HepG2 (cell line): ENCODE measurements around the gene BCL2L11. TPM values are rescaled to one million over a fixed set of nuclear protein-coding genes. Genes with fewer than 3 reads are reported as not detected.

Experiments
- AKNA ChIP-seq: sonication (generic); formaldehyde crosslinking; IDR thresholded peaks from 2 replicates; pipeline ENCODE4 v1.4.0; 2020; ENCODE audit warnings: missing genetic modification reagents, borderline replicate concordance
- ARID5B ChIP-seq: IDR thresholded peaks from 2 replicates; pipeline ENCODE4 v1.4.0; 2020; ENCODE audit warnings: mild to moderate bottlenecking, missing genetic modification reagents
- CHD4 ChIP-seq: fragments of 200-600 bp; sonication (generic); IDR thresholded peaks from 2 replicates; pipeline ENCODE4 v1.7.0; 2017; ENCODE audit warnings: mild to moderate bottlenecking, low read length, borderline replicate concordance
- CREB1 ChIP-seq, 2 experiments: fragments of 450-650 bp in 1 of 2; IDR thresholded peaks; 2 replicates each; pipeline ENCODE4 v1.6.1; 2016 to 2017; ENCODE audit warnings: control low read depth in 1 of 2, mild to moderate bottlenecking in 1 of 2, missing compliant biosample characterization in 1 of 2, missing genetic modification characterization in 1 of 2
- ELF4 ChIP-seq: sonication (generic); formaldehyde crosslinking; IDR thresholded peaks from 2 replicates; pipeline ENCODE4 v1.5.0; 2020; ENCODE audit warnings: missing genetic modification reagents, mild to moderate bottlenecking, moderate library complexity, borderline replicate concordance
- GLMP ChIP-seq: sonication (generic); formaldehyde crosslinking; IDR thresholded peaks from 2 replicates; pipeline ENCODE4 v1.9.0; 2021; ENCODE audit warnings: missing genetic modification reagents, mild to moderate bottlenecking, borderline replicate concordance
- HOXA3 ChIP-seq: sonication (generic); formaldehyde crosslinking; IDR thresholded peaks from 2 replicates; pipeline ENCODE4 v1.5.0; 2020; ENCODE audit warnings: missing genetic modification reagents
- JDP2 ChIP-seq: sonication (generic); formaldehyde crosslinking; IDR thresholded peaks from 2 replicates; pipeline ENCODE4 v1.8.1; 2022; ENCODE audit warnings: missing genetic modification reagents, borderline replicate concordance
- SIN3A ChIP-seq: IDR thresholded peaks from 2 replicates; pipeline ENCODE4 v1.6.1; 2011; ENCODE audit warnings: low read depth, mild to moderate bottlenecking, control low read depth, low read length, borderline replicate concordance
- SP140L ChIP-seq: sonication (generic); formaldehyde crosslinking; IDR thresholded peaks from 2 replicates; pipeline ENCODE4 v1.4.0; 2020; ENCODE audit warnings: missing genetic modification reagents, borderline replicate concordance
- ZBTB34 ChIP-seq: sonication (generic); formaldehyde crosslinking; IDR thresholded peaks from 2 replicates; pipeline ENCODE4 v1.8.0; 2022; ENCODE audit warnings: mild to moderate bottlenecking, missing genetic modification reagents
- ZBTB43 ChIP-seq: sonication (generic); formaldehyde crosslinking; conservative IDR thresholded peaks from 2 replicates; pipeline ENCODE4 v1.4.0; 2020; ENCODE audit warnings: missing genetic modification reagents
- ZFY ChIP-seq: sonication (generic); formaldehyde crosslinking; IDR thresholded peaks from 2 replicates; pipeline ENCODE4 v1.4.0; 2020; ENCODE audit warnings: missing genetic modification reagents
- ZNF124 ChIP-seq: sonication (generic); formaldehyde crosslinking; IDR thresholded peaks from 2 replicates; pipeline ENCODE4 v1.4.0; 2020; ENCODE audit warnings: missing genetic modification reagents
- ZNF138 ChIP-seq: sonication (generic); formaldehyde crosslinking; IDR thresholded peaks from 2 replicates; pipeline ENCODE4 v1.5.0; 2020; ENCODE audit warnings: mild to moderate bottlenecking, low read depth, missing genetic modification reagents
- ZNF441 ChIP-seq: sonication (generic); formaldehyde crosslinking; IDR thresholded peaks from 2 replicates; pipeline ENCODE4 v1.7.0; 2021; ENCODE audit warnings: missing genetic modification reagents, borderline replicate concordance
- ZNF724P ChIP-seq: sonication (generic); formaldehyde crosslinking; IDR thresholded peaks from 2 replicates; pipeline ENCODE4 v1.8.0; 2022; ENCODE audit warnings: missing genetic modification reagents, borderline replicate concordance
- polyA plus RNA-seq, 8 experiments: library from polyadenylated mRNA; depleted of rRNA in 3 of 8; stranded (reverse) in 7 of 8; unstranded in 1 of 8; fragments of >200 nt; fragmentation: Illumina TruSeq in 4 of 8; extraction: Trizol in 4 of 8; gene quantifications; 2 replicates each; pipeline versions ENCODE4 v1.2.1 to v1.2.3, GENCODE V29; 2011 to 2016; ENCODE audit warnings: low read depth in 4 of 8, missing spikeins in 1 of 8, mixed read lengths in 1 of 8; ENCODE audit not compliant: insufficient read depth in 1 of 8
- total RNA-seq, 5 experiments: library from RNA; depleted of rRNA; stranded (reverse); fragments of >200 nt; fragmentation: Illumina TruSeq; extraction: Trizol; gene quantifications; 2 replicates each; pipeline ENCODE4 v1.2.3, GENCODE V29; 2016; ENCODE audit warnings: low read depth in 1 of 5

BCL2L11 gene
- total and polyA plus RNA-seq, 2 of the 13 experiments (the other 11 are each of a cell fraction or from before 2014, with no cell fraction given): 6.1 to 9.7 TPM

GRCh38 chr2:111155610-111156009 lies 34.9 kb downstream of the BCL2L11 start (continued):
- TF ChIP-seq AKNA (no peak), HOXA3 (no peak), SP140L (CRISPR knock-in tag) (no peak), ZNF441 (CRISPR knock-in tag) (no peak), JDP2 (CRISPR knock-in tag) (no peak), ARID5B (CRISPR knock-in tag) (peak; percentile 50; the same call in 1 of the 2 replicates), ZNF124 (CRISPR knock-in tag) (0 out of 2 replicates have a peak, but pooled peaks have one; percentile 46), ZBTB34 (CRISPR knock-in tag) (0 out of 2 replicates have a peak, but pooled peaks have one; percentile 8), ZBTB43 (CRISPR knock-in tag) (no peak), ZNF138 (CRISPR knock-in tag) (no peak), ZNF724P (CRISPR knock-in tag) (no peak), ZFY (CRISPR knock-in tag) (no peak), ELF4 (CRISPR knock-in tag) (no peak), SIN3A (no peak), GLMP (no peak), CREB1 (IDR thresholded peaks at IDR 0.05) (no peak), CREB1 (CRISPR knock-in tag; IDR thresholded peaks at IDR 0.05) (no peak), CHD4 (no peak)
